Measurements from ENCODE around the gene TEPSIN. TPM values are rescaled to one million over a fixed set of nuclear protein-coding genes. Genes with fewer than 3 reads are reported as not detected.

TEPSIN gene
- total and polyA plus RNA-seq, 4 donors, result 20.7 to 48.7 (median 31.1) TPM

GRCh38 chr17:81279278-81280275 is 40.7 kb upstream of the TEPSIN start:
- Histone ChIP-seq H3K27ac (ENCODE audit: low read depth in 1 of 2, low read length in 1 of 2) (no peak overlapping the region), H3K9me3 (ENCODE audit: control insufficient read depth in 4 of 4, insufficient read depth in 3 of 4, low read length in 3 of 4) (no peaks in the 10 kb centered on the region), H3K36me3 (ENCODE audit: control insufficient read depth in 4 of 4, insufficient read depth in 4 of 4, low read length in 4 of 4) (peaks cover 2 to 59% (median 8%) of the 10 kb centered on the region in 4 donors), H3K27me3 (ENCODE audit: control insufficient read depth in 3 of 3, insufficient read depth in 3 of 3, low read length in 2 of 3) (no peaks in the 10 kb centered on the region), H3K9ac (ENCODE audit: insufficient read depth in 1 of 2, low read length in 2 of 2) (no peak overlapping the region), H3K4me3 (no peak overlapping the region), H3K4me1 (ENCODE audit: control insufficient read depth in 5 of 5, insufficient read depth in 5 of 5, low read length in 5 of 5) (peaks cover 0 to 14% (median 6%) of the 10 kb centered on the region in 5 donors)
- DNase-seq (no peak), ATAC-seq (ENCODE audit: insufficient read depth, low FRiP score) (no peak)
- TF ChIP-seq, protein P1, sequence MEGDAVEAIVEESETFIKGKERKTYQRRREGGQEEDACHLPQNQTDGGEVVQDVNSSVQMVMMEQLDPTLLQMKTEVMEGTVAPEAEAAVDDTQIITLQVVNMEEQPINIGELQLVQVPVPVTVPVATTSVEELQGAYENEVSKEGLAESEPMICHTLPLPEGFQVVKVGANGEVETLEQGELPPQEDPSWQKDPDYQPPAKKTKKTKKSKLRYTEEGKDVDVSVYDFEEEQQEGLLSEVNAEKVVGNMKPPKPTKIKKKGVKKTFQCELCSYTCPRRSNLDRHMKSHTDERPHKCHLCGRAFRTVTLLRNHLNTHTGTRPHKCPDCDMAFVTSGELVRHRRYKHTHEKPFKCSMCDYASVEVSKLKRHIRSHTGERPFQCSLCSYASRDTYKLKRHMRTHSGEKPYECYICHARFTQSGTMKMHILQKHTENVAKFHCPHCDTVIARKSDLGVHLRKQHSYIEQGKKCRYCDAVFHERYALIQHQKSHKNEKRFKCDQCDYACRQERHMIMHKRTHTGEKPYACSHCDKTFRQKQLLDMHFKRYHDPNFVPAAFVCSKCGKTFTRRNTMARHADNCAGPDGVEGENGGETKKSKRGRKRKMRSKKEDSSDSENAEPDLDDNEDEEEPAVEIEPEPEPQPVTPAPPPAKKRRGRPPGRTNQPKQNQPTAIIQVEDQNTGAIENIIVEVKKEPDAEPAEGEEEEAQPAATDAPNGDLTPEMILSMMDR (IDR thresholded peaks at IDR 0.05; ENCODE audit: control extremely low read depth, extremely low read depth), result no peak
- 96 to 97% methylated on average over 50 of the region's 50 CpGs for WGBS, 2 donors

- peaks cover 3 to 65% (median 10%) of the 10 kb centered on the region in 4 donors for H3K36me3 ChIP-seq (ENCODE audit: control insufficient read depth in 4 of 4, insufficient read depth in 4 of 4, low read length in 4 of 4)
- WGBS, 2 donors, result 97 to 98% methylated on average over 8 of the region's 8 CpGs
- no peak overlapping the region for H3K4me3 ChIP-seq
- H3K27ac ChIP-seq (ENCODE audit: low read depth in 1 of 2, low read length in 1 of 2), result peak overlapping the region in 1 of 2 donors; percentile 41
- TF ChIP-seq, protein P1 (IDR thresholded peaks at IDR 0.05; ENCODE audit: control extremely low read depth, extremely low read depth), result no peak
- H3K9me3 ChIP-seq (ENCODE audit: control insufficient read depth in 4 of 4, insufficient read depth in 3 of 4, low read length in 3 of 4), result no peaks in the 10 kb centered on the region
- peaks cover 0 to 14% (median 6%) of the 10 kb centered on the region in 5 donors for H3K4me1 ChIP-seq (ENCODE audit: control insufficient read depth in 5 of 5, insufficient read depth in 5 of 5, low read length in 5 of 5)
- H3K27me3 ChIP-seq (ENCODE audit: control insufficient read depth in 3 of 3, insufficient read depth in 3 of 3, low read length in 2 of 3), result no peaks in the 10 kb centered on the region
- no peak for DNase-seq
- no peak overlapping the region for H3K9ac ChIP-seq (ENCODE audit: insufficient read depth in 1 of 2, low read length in 2 of 2)
- ATAC-seq (ENCODE audit: insufficient read depth, low FRiP score), result no peak
These were observed 40.0 kb upstream of the TEPSIN start for GRCh38 chr17:81278831-81279230.

DNA sequence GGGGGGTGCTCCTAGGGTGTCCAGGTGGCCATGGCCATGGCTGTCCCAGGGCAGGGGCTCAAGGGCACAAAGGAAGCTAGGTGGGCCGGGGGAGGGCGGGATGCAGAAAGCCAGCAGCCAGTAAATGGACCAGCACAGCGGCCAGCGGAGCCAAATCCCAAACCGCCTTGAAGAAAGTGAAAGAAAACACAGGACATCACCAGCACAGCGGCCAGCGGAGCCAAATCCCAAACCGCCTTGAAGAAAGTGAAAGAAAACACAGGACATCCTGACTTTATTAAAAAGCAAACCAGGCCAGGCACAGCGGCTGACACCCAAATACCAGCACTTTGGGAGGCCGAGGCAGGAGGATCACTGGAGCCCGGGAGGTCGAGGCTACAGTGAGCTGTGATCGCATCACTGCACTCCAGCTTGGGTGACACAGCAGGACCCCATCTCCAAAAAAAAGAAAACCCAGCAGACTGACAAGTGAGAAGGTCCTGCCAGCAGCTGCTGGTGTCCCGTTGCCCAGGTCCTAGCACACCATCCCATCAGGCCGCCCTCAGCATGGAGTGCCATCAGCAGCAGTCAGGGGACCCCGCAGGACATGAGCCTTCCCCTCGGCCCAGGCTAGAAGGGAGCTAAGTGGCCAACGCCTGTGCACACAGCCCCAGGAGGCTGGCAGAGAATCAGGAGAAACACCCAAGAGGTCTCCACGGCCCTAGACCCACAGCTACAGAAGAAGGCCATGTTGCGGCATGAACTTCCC is 39.3 kb upstream of the TEPSIN start:
- H3K36me3 ChIP-seq (ENCODE audit: control insufficient read depth in 4 of 4, insufficient read depth in 4 of 4, low read length in 4 of 4), result peaks cover 8 to 68% (median 16%) of the 10 kb centered on the region in 4 donors
- no peaks in the 10 kb centered on the region for H3K9me3 ChIP-seq (ENCODE audit: control insufficient read depth in 4 of 4, insufficient read depth in 3 of 4, low read length in 3 of 4)
- 72 to 92% methylated on average over 20 of the region's 20 CpGs for WGBS, 2 donors
- ATAC-seq (ENCODE audit: insufficient read depth, low FRiP score) (no peak), DNase-seq (peak in 1 of 3 donors; percentile 57)
- H3K9ac ChIP-seq (ENCODE audit: insufficient read depth in 1 of 2, low read length in 2 of 2), result no peak overlapping the region
- TF ChIP-seq, protein P1 (IDR thresholded peaks at IDR 0.05; ENCODE audit: control extremely low read depth, extremely low read depth), result no peak
- H3K4me3 ChIP-seq, result no peak overlapping the region
- peaks cover 0 to 14% (median 6%) of the 10 kb centered on the region in 5 donors for H3K4me1 ChIP-seq (ENCODE audit: control insufficient read depth in 5 of 5, insufficient read depth in 5 of 5, low read length in 5 of 5)
- peak overlapping the region in 1 of 2 donors; percentile 41 for H3K27ac ChIP-seq (ENCODE audit: low read depth in 1 of 2, low read length in 1 of 2)
- no peaks in the 10 kb centered on the region for H3K27me3 ChIP-seq (ENCODE audit: control insufficient read depth in 3 of 3, insufficient read depth in 3 of 3, low read length in 2 of 3)
